ENCODE results near the gene SEC14L1. TPM values are rescaled to one million over a fixed set of nuclear protein-coding genes. Genes with fewer than 3 reads are reported as not detected.

The SEC14L1 gene
- total RNA-seq, 1 experiment from 2014 or later = 58.6 TPM

DNA sequence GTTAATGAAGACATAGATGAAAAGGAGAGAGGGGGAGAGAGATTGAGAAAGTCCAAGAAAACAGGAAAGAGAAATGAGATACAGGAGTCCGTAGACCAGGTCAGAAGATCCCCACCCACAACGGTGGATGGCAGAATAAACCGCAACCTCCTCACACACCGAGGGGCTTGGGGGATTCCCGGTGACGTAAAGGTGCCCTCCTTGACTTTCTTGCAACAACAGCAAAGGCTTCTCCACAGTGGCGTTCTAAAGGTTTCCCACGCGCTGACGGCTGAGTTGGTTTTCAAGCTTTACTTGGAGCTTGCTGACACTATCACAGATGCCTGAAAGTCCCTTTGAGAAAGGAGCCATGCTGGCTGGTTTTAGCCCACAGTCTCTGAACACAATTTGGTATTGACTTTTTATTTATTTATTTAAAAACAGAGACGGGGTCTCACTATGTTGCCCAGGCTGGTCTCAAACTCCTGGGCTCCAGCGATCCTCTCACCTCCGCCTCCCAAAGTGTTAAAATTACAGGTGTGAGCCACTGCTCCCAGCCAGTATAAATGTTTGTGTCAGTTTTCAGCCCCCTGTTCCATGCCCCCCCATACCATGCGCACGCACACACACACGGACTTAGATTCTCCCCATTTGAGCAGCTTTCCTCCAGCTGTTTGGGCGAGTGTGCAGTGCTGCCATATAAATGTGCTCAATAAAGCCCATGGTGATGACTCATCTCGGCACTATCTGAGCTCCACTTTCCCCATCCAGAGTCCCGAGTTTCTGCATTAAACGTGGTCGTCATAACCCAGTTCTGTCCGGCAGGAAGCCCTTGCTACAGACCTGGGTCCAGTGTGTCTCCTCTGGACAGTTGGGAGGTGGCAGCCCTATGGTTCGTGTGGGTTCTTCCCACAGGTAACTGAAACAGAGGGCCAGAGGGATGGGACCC is 33.0 kb upstream of the SEC14L1 start:
- Mint-ChIP-seq H3K27ac (no peak overlapping the region), H3K27me3 (ENCODE audit: low read depth) (no peaks in the 10 kb centered on the region), H3K4me1 (peaks cover 36 to 38% of the 10 kb centered on the region in 2 experiments), H3K4me3 (no peak overlapping the region), H3K9me3 (no peaks in the 10 kb centered on the region; a peak in 2 of 5 replicates), H3K36me3 (ENCODE audit: insufficient read depth in 1 of 3, low read depth in 3 of 3) (no peaks in the 10 kb centered on the region; a peak in 1 of 7 replicates)
- Histone ChIP-seq H3K27me3 (ENCODE audit: insufficient read depth, low read length) (no peaks in the 10 kb centered on the region), H3K79me2 (ENCODE audit: insufficient read depth, low read length) (no peaks in the 10 kb centered on the region), H3K9me3 (ENCODE audit: control insufficient read depth, low read depth, low read length) (no peaks in the 10 kb centered on the region), H2BK15ac (ENCODE audit: low read depth, low read length) (no peak overlapping the region), H4K8ac (replicated peaks; ENCODE audit: insufficient read length, low read depth, low read length) (no peak overlapping the region), H3K4ac (ENCODE audit: low read depth, low read length) (no peak overlapping the region), H3K18ac (ENCODE audit: insufficient read length, low read depth, low read length) (no peak overlapping the region), H3K14ac (ENCODE audit: insufficient read depth, low read length) (no peak overlapping the region; the same call in 1 of the 2 replicates), H3K23ac (ENCODE audit: insufficient read length, low read depth, low read length) (no peak overlapping the region), H3K9ac (ENCODE audit: extremely low read depth, insufficient read length, low read length) (no peak overlapping the region), H3T11ph (ENCODE audit: low read length) (no peak overlapping the region), H2BK20ac (ENCODE audit: low read depth, low read length, poor library complexity, severe bottlenecking) (no peak overlapping the region), H2BK120ac (ENCODE audit: low read depth, low read length, poor library complexity, severe bottlenecking) (no peak overlapping the region), H4K5ac (ENCODE audit: insufficient read length, low read depth, low read length) (no peak overlapping the region), H3K79me1 (ENCODE audit: insufficient read depth, low read depth, low read length, poor library complexity, severe bottlenecking) (no peaks in the 10 kb centered on the region), H4K20me1 (ENCODE audit: control insufficient read depth, insufficient read depth, insufficient read length) (no peaks in the 10 kb centered on the region), H3K27ac (ENCODE audit: insufficient read length, low read depth, low read length) (no peak overlapping the region), H3K23me2 (ENCODE audit: insufficient read length, low read depth, low read length, poor library complexity, severe bottlenecking) (no peaks in the 10 kb centered on the region), H2AK5ac (ENCODE audit: insufficient read length, low read length) (no peak overlapping the region), H4K91ac (ENCODE audit: insufficient read length, low read depth, low read length) (no peak overlapping the region), H3K4me1 (ENCODE audit: insufficient read depth, low read length) (no peaks in the 10 kb centered on the region; the same call in 1 of the 2 replicates), H3K56ac (ENCODE audit: insufficient read length, low read depth, low read length) (no peak overlapping the region), H2BK12ac (ENCODE audit: insufficient read length, low read depth, low read length) (no peak overlapping the region), H2AFZ (ENCODE audit: low read length) (no peak overlapping the region), H2BK5ac (ENCODE audit: insufficient read length, low read length) (no peak overlapping the region), H3K4me2 (ENCODE audit: insufficient read depth, insufficient read length, low read length) (no peak overlapping the region)
- DNase-seq = no peak
- WGBS (ENCODE audit: extremely low coverage, insufficient read length, low lambda C conversion rate) = no CpG with 5 or more reads among the region's 23 CpGs
- TF ChIP-seq, protein P1, sequence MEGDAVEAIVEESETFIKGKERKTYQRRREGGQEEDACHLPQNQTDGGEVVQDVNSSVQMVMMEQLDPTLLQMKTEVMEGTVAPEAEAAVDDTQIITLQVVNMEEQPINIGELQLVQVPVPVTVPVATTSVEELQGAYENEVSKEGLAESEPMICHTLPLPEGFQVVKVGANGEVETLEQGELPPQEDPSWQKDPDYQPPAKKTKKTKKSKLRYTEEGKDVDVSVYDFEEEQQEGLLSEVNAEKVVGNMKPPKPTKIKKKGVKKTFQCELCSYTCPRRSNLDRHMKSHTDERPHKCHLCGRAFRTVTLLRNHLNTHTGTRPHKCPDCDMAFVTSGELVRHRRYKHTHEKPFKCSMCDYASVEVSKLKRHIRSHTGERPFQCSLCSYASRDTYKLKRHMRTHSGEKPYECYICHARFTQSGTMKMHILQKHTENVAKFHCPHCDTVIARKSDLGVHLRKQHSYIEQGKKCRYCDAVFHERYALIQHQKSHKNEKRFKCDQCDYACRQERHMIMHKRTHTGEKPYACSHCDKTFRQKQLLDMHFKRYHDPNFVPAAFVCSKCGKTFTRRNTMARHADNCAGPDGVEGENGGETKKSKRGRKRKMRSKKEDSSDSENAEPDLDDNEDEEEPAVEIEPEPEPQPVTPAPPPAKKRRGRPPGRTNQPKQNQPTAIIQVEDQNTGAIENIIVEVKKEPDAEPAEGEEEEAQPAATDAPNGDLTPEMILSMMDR (conservative IDR thresholded peaks at IDR 0.05) = no peak
